Measurements from ENCODE around the gene GH1. TPM values are rescaled to one million over a fixed set of nuclear protein-coding genes. Genes with fewer than 3 reads are reported as not detected.
"Not testable (repeated sequence)": the region's sequence is repeated elsewhere in the genome, so short reads cannot be mapped to it uniquely, and the experiment has no call there.

The GH1 gene
- total RNA-seq, 6 donors from 2014 or later = not detected

DNA sequence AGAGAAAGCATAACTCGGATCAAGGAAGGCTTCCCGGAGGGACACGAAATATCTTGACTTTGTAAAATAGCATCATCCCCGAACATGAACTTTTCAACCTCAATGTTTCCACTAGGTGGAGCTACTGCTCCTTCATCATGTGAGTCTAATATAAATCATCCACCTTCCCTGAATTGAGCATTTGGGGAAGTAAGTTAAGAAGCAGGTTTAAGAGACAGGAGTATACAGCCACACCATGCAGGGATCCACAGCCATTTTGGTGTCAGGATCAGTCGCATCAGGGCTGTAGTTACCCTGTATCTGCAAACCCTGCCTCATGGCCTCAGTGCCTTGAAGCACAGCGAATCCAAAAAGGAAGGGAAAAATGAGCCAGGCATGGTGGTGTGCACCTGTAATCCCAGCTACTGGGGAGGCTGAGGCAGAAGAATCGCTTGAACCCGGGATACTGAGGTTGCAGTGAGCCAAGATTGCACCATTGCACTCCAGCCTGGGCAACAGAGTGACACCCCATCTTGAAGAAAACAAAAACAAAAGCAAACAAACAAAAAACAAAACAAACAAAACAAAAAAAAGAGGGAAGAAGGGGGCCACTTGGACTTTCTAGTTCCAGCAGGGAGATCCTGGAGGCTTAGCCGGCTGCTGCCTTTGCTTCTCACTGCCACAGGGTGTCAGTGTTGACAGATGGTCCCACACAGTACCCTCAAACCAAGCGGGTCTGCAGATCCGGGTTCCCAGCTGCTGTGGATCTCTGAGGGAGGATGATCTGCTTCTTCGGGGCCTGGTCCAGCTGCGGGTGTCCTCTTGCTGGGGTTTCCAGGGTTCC lies 29.4 kb downstream of the GH1 start:
- H3K27ac ChIP-seq, DNase-seq, H3K9me3 ChIP-seq, H3K4me1 ChIP-seq, H3K27me3 ChIP-seq, H3K4me3 ChIP-seq, H3K36me3 ChIP-seq: not testable (repeated sequence)
- peak in 1 of 2 donors; percentile 87 for ATAC-seq (ENCODE audit: low FRiP score in 2 of 2)
- TF ChIP-seq CTCF (IDR thresholded peaks at IDR 0.05) = peak in 4 of 6 experiments; percentile 16 to 40 (median 37)
- WGBS, 2 donors = 26 to 32% methylated on average over 12 to 13 of the region's 13 CpGs

DNA sequence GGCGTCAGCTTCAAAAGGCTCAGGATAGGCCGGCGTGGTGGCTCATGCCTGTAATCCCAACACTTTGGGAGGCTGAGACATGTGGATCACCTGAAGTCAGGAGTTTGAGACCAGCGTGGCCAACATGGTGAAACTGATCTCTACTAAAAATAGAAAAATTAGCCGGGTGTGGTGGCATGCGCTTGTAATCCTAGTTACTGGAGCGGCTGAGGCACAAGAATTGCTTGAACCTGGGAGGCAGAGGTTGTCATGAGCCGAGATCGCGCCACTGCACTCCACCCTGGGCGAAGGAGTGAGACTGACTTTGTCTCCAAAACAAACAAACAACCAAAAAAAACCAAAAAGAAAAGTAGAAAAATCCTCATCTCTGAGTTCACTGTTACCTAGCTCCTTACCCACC lies 33.5 kb downstream of the GH1 start:
- 90 to 95% methylated on average over 11 of the region's 11 CpGs for WGBS, 2 donors
- H3K4me1 ChIP-seq; ATAC-seq (ENCODE audit: low FRiP score in 2 of 2); DNase-seq; H3K4me3 ChIP-seq; H3K36me3 ChIP-seq; H3K27ac ChIP-seq; H3K9me3 ChIP-seq; H3K27me3 ChIP-seq: not testable (repeated sequence)

GRCh38 chr17:63882626-63883126 lies 36.0 kb downstream of the GH1 start:
- DNase-seq; ATAC-seq (ENCODE audit: low FRiP score in 2 of 2); H3K36me3 ChIP-seq; H3K4me1 ChIP-seq; H3K4me3 ChIP-seq; H3K27me3 ChIP-seq; H3K9me3 ChIP-seq; H3K27ac ChIP-seq: not testable (repeated sequence)
- WGBS, 2 donors = 65 to 71% methylated on average over 7 to 9 of the region's 9 CpGs

DNA sequence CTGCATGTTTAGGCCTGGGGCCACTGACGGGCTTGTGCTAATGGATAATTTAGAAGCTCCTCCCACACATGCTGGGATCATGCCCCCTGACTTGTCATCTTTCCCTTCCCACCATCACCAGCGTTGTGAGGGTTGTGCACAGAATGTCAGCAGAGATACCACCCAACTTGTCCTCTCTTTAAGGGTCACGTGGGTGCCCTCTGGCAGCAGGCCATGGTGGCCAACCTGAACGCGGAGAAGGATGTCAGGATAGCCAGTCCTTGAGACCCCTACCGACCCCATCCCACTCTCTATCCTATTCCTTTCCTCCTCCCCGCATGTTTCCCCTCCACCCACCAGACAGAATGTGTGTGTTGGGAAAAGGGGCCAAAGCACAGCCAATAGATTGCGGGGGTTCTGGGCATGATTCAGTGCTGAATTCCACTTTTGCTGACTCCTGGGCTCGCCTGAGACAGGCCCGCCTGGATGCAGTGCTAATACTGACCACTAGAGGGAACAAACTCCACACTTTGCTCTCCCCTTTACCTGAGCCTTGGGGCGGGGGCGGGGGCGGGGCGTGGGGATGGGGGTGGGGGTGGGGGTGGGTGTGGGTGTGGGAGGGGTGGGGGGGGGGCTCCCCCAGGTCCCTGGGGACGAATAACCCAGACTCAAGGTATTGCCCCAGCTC lies 36.6 kb downstream of the GH1 start, which contains the start of gene GH2:
Gene GH2 (minus strand): TSS at position 10 of the 667 bp plus-strand sequence. CDS start 143 bp downstream, outside the sequence.
- ATAC-seq (ENCODE audit: low FRiP score in 2 of 2) (peak; percentile 77 to 79), DNase-seq (peak in 1 of 2 donors; percentile 41)
- WGBS, 2 donors = 34 to 38% methylated on average over 14 to 15 of the region's 15 CpGs
- Histone ChIP-seq H3K36me3 (no peaks in the 10 kb centered on the region), H3K27me3 (no peaks in the 10 kb centered on the region), H3K4me1 (no peaks in the 10 kb centered on the region), H3K4me3 (no peak within 1 kb of the TSS), H3K9me3 (no peaks in the 10 kb centered on the region), H3K27ac (no peak within 1 kb of the TSS)
- TF ChIP-seq CTCF (IDR thresholded peaks at IDR 0.05) = peak; percentile 36 to 77 (median 58)
- TF ChIP-seq POLR2A (IDR thresholded peaks at IDR 0.05) = no peak

DNA sequence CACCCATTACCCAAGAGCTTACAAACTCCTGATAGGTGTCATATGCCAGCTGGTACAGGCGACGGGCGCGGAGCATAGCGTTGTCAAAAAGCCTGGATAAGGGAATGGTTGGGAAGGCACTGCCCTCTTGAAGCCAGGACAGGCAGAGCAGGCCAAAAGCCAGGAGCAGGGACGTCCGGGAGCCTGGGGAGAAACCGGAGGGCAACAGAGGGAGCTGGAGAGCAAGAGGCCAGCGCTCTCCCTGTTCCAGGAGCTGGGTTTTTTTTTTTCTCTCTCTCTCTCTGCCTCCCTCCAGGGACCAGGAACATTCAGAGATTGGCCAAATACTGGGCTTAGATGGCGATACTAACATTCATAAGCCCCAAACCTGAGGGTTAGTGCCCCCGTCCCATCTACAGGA lies 37.3 kb downstream of the GH1 start:
- H3K27ac ChIP-seq; H3K27me3 ChIP-seq; ATAC-seq (ENCODE audit: low FRiP score in 2 of 2); H3K4me3 ChIP-seq; DNase-seq; H3K36me3 ChIP-seq; H3K4me1 ChIP-seq; H3K9me3 ChIP-seq: not testable (repeated sequence)
- 69 to 71% methylated on average over 11 of the region's 11 CpGs for WGBS, 2 donors

DNA sequence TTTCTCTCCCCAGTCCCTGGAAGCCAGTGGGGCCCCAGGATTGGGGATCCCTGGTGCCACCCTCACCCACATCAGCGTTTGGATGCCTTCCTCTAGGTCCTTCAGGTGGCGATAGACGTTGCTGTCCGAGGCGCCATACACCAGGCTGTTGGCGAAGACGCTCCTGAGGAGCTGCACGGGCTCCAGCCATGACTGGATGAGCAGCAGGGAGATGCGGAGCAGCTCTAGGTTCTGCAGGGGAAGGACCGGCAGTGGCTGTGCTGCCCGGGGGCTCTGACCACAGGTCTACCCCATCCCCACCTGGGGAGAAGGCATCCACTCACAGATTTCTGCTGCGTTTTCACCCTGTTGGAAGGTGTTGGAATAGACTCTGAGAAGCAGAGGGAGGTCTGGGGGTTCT lies 37.9 kb downstream of the GH1 start:
- 88 to 90% methylated on average over 4 to 12 of the region's 12 CpGs for WGBS, 2 donors
- TF ChIP-seq CTCF (IDR thresholded peaks at IDR 0.05) (no peak), POLR2AphosphoS5 (IDR thresholded peaks at IDR 0.05) (no peak), EP300 (IDR thresholded peaks at IDR 0.05) (no peak), POLR2A (IDR thresholded peaks at IDR 0.05) (no peak)
- Histone ChIP-seq H3K4me3 (no peak overlapping the region), H3K27me3 (no peaks in the 10 kb centered on the region), H3K27ac (no peak overlapping the region), H3K9me3 (no peaks in the 10 kb centered on the region), H3K36me3 (no peaks in the 10 kb centered on the region), H3K4me1 (no peaks in the 10 kb centered on the region)
- DNase-seq (peak in 1 of 2 donors; percentile 52), ATAC-seq (ENCODE audit: low FRiP score in 2 of 2) (no peak)

DNA sequence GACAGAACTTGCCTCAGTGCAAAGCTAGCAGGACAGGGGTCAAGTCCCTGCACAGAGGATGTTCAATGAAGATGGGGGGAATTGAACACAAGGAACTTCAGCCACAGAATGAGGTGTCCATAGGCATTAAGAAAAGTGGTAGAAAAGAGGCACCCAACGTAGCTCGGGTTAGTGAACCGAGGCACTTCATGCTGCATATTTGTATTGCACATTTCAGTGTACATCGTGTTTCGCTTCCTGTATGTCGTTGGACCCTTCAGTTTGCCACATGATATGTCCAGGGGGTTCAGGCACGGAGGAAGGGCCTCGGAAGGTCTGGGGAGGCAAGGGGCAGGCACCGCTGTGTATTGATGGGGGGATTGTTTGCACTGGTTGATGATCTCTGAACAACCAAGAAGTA lies 40.2 kb downstream of the GH1 start:
- DNase-seq; H3K27ac ChIP-seq; ATAC-seq (ENCODE audit: low FRiP score in 2 of 2); H3K9me3 ChIP-seq; H3K4me1 ChIP-seq; H3K36me3 ChIP-seq; H3K4me3 ChIP-seq; H3K27me3 ChIP-seq: not testable (repeated sequence)
- WGBS, 2 donors = 80 to 94% methylated on average over 9 of the region's 9 CpGs

DNA sequence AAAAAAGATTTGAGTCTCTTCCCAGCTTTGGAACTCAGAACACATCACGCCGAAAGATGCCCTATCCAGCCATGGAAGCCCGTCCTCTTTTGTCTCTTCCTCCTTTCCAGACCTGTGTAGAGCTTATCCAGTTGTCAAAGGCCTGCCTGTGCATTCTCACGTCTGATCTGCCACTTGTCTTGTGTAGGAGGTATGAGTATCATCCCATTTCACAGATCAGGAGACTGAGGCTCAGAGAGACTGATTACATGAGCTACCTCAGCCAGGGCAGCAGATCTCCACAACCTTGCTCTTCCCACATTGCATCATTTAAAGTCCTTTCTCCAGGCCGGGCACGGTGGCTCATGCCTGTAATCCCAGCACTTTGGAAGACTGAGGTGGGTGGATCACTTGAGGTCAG lies 43.9 kb downstream of the GH1 start:
- not testable (repeated sequence) for H3K36me3 ChIP-seq; H3K4me3 ChIP-seq; H3K27me3 ChIP-seq; H3K4me1 ChIP-seq; ATAC-seq (ENCODE audit: low FRiP score in 2 of 2); H3K27ac ChIP-seq; DNase-seq; H3K9me3 ChIP-seq
- 84% methylated on average over 6 of the region's 6 CpGs for WGBS, 2 donors

GRCh38 chr17:63874061-63874626 lies 44.5 kb downstream of the GH1 start:
- WGBS, 2 donors = 75 to 79% methylated on average over 4 to 6 of the region's 8 CpGs
- H3K4me1 ChIP-seq; ATAC-seq (ENCODE audit: low FRiP score in 2 of 2); H3K27me3 ChIP-seq; H3K4me3 ChIP-seq; H3K36me3 ChIP-seq; H3K9me3 ChIP-seq; H3K27ac ChIP-seq; DNase-seq: not testable (repeated sequence)

Data from upper lobe of left lung (tissue), 6 donors.